Endodermal cell (in vitro differentiated cells): ENCODE results near the gene CDH15. TPM values are rescaled to one million over a fixed set of nuclear protein-coding genes. Genes with fewer than 3 reads are reported as not detected.

Experiments
- DNase-seq: peaks from one replicate; pipeline ENCODE4 v3.0.0-alpha.2; 2017
- H3K27ac ChIP-seq: 2 replicates; pipeline ENCODE4 v1.5.1; 2013; ENCODE audit warnings: mild to moderate bottlenecking, low read depth, low read length, moderate library complexity
- H3K27me3 ChIP-seq: 2 replicates; pipeline ENCODE4 v1.6.1; 2013; ENCODE audit warnings: mild to moderate bottlenecking, low read length, moderate library complexity; ENCODE audit not compliant: insufficient read depth, control insufficient read depth, poor library complexity, severe bottlenecking
- H3K36me3 ChIP-seq: 2 replicates; pipeline ENCODE4 v1.7.0; 2013; ENCODE audit warnings: mild to moderate bottlenecking, low read length, moderate library complexity; ENCODE audit not compliant: control insufficient read depth, insufficient read depth
- H3K4me1 ChIP-seq: one replicate; pipeline ENCODE4 v1.7.0; 2013; ENCODE audit warnings: low read length; ENCODE audit not compliant: control insufficient read depth, insufficient read depth
- H3K4me3 ChIP-seq: 2 replicates; pipeline ENCODE4 v1.5.1; 2013; ENCODE audit warnings: mild to moderate bottlenecking, low read length, moderate library complexity
- H3K9ac ChIP-seq: 2 replicates; pipeline ENCODE4 v1.6.1; 2013; ENCODE audit warnings: mild to moderate bottlenecking, low read length, moderate library complexity; ENCODE audit not compliant: poor library complexity, severe bottlenecking; ENCODE audit errors: extremely low read depth
- H3K9me3 ChIP-seq: 2 replicates; pipeline ENCODE4 v1.6.1; 2013; ENCODE audit warnings: mild to moderate bottlenecking, low read length, moderate library complexity; ENCODE audit not compliant: control insufficient read depth
- H3K27ac Mint-ChIP-seq: 2 replicates; pipeline ENCODE4 v1.8.0; 2020; ENCODE audit warnings: mixed read lengths
- H3K27me3 Mint-ChIP-seq: 2 replicates; pipeline ENCODE4 v1.8.0; 2021; ENCODE audit warnings: mild to moderate bottlenecking, mixed read lengths; ENCODE audit not compliant: insufficient read depth
- H3K36me3 Mint-ChIP-seq: 2 replicates; pipeline ENCODE4 v1.8.0; 2020; ENCODE audit warnings: low read depth, mixed read lengths
- H3K4me1 Mint-ChIP-seq: 2 replicates; pipeline ENCODE4 v1.8.0; 2020; ENCODE audit warnings: mixed read lengths
- H3K4me3 Mint-ChIP-seq: 2 replicates; pipeline ENCODE4 v1.8.0; 2020; ENCODE audit warnings: mild to moderate bottlenecking, moderate library complexity, mixed read lengths
- H3K9me3 Mint-ChIP-seq: 2 replicates; pipeline ENCODE4 v1.8.0; 2020; ENCODE audit warnings: mild to moderate bottlenecking, mixed read lengths
- CTCF ChIP-seq: fragments of 200-600 bp; sonication (generic); conservative IDR thresholded peaks from 2 replicates; pipeline ENCODE4 v1.5.0; 2021; ENCODE audit warnings: antibody characterized with exemption, mild to moderate bottlenecking
- WGBS, 2 experiments: methylation state at CpG; one replicate each; pipeline versions ENCODE4 v1.1.5 to v1.1.7; 2013; ENCODE audit warnings: missing lambda C conversion rate in 2 of 2, mixed read lengths in 1 of 2; ENCODE audit not compliant: insufficient coverage in 1 of 2, insufficient read length in 1 of 2; 5-methylcytosine and 5-hydroxymethylcytosine counted together
- total RNA-seq, 2 donors: library from RNA; stranded (reverse); fragmentation: NEBNext Ultra II Directional in 1 of 2; extraction: Animal tissue kit (Norgen Biotek cat#: 25700) in 1 of 2; gene quantifications; 2 replicates in 1 of 2; 3 replicates in 1 of 2; pipeline ENCODE4 v1.2.1, GENCODE V29; 2021

CDH15 gene
- total RNA-seq, 2 donors from 2014 or later, result 0.11 to 0.15 TPM

GRCh38 chr16:89147085-89147817, 24.3 kb upstream of the CDH15 start:
- H3K9me3 ChIP-seq, result peaks cover 32% of the 10 kb centered on the region
- no peaks in the 10 kb centered on the region for H3K27me3 Mint-ChIP-seq
- H3K36me3 Mint-ChIP-seq, result peaks cover 57% of the 10 kb centered on the region
- no peaks in the 10 kb centered on the region for H3K4me1 ChIP-seq
- no peaks in the 10 kb centered on the region for H3K4me1 Mint-ChIP-seq
- no peak for DNase-seq
- H3K27me3 ChIP-seq, result no peaks in the 10 kb centered on the region
- no peak overlapping the region for H3K27ac Mint-ChIP-seq
- TF ChIP-seq CTCF, result no peak
- H3K27ac ChIP-seq, result no peak overlapping the region
- H3K36me3 ChIP-seq, result peaks cover 40% of the 10 kb centered on the region
- H3K9me3 Mint-ChIP-seq, result peaks cover 28% of the 10 kb centered on the region
- no peak overlapping the region for H3K4me3 Mint-ChIP-seq
- WGBS, 2 experiments, result 86 to 87% methylated on average over 7 to 9 of the region's 11 CpGs
- H3K4me3 ChIP-seq, result no peak overlapping the region
- H3K9ac ChIP-seq, result no peak overlapping the region

- peaks cover 32% of the 10 kb centered on the region for H3K9me3 ChIP-seq
- H3K9ac ChIP-seq, result no peak overlapping the region
- Mint-ChIP-seq H3K36me3 (peaks cover 55% of the 10 kb centered on the region), H3K27me3 (no peaks in the 10 kb centered on the region), H3K4me1 (no peaks in the 10 kb centered on the region), H3K27ac (no peak overlapping the region), H3K9me3 (peaks cover 28% of the 10 kb centered on the region), H3K4me3 (no peak overlapping the region)
- H3K27me3 ChIP-seq, result no peaks in the 10 kb centered on the region
- H3K36me3 ChIP-seq, result peaks cover 36% of the 10 kb centered on the region
- no peak for DNase-seq
- no peak overlapping the region for H3K4me3 ChIP-seq
- no peaks in the 10 kb centered on the region for H3K4me1 ChIP-seq
- no peak for TF ChIP-seq CTCF
- H3K27ac ChIP-seq, result no peak overlapping the region
- WGBS, 2 experiments, result 90 to 95% methylated on average over 3 to 9 of the region's 9 CpGs
These were observed 22.2 kb upstream of the CDH15 start for GRCh38 chr16:89149386-89149785.

GRCh38 chr16:89150090-89150835, 21.3 kb upstream of the CDH15 start:
- Histone ChIP-seq H3K27me3 (no peaks in the 10 kb centered on the region), H3K9ac (no peak overlapping the region), H3K9me3 (peaks cover 32% of the 10 kb centered on the region), H3K4me1 (no peaks in the 10 kb centered on the region), H3K4me3 (no peak overlapping the region), H3K36me3 (peaks cover 36% of the 10 kb centered on the region), H3K27ac (no peak overlapping the region)
- no peak overlapping the region for H3K27ac Mint-ChIP-seq
- no peaks in the 10 kb centered on the region for H3K4me1 Mint-ChIP-seq
- WGBS, 2 experiments, result 94 to 99% methylated on average over 15 to 18 of the region's 18 CpGs
- no peak for TF ChIP-seq CTCF
- H3K27me3 Mint-ChIP-seq, result no peaks in the 10 kb centered on the region
- H3K36me3 Mint-ChIP-seq, result peaks cover 55% of the 10 kb centered on the region
- H3K9me3 Mint-ChIP-seq, result peaks cover 28% of the 10 kb centered on the region
- H3K4me3 Mint-ChIP-seq, result no peak overlapping the region
- DNase-seq, result no peak
